OCI-LY7 (cell line): Measurements from ENCODE around the gene KCNK4. TPM values are rescaled to one million over a fixed set of nuclear protein-coding genes. Genes with fewer than 3 reads are reported as not detected.

Experiments used
- BruUV-seq: library from RNA; stranded (reverse); fragments of 400-500 nt; replicated peaks from 2 replicates; lab custom pipeline; 2021; lab: Mats Ljungman, UMichigan
- CTCF ChIA-PET: fragments of 300-600 bp; sonication (Branson Sonifier 250); formaldehyde crosslinking; loops from one replicate; lab custom pipeline; 2022; ENCODE audit warnings: antibody characterized with exemption; ENCODE audit not compliant: unreplicated experiment; lab: Charles Lee
- POLR2A ChIA-PET: fragments of 300-600 bp; sonication (Branson Sonifier 250); formaldehyde crosslinking; loops from one replicate; lab custom pipeline; 2022; ENCODE audit warnings: antibody characterized with exemption; lab: Charles Lee
- DNase-seq: peaks from one replicate; pipeline ENCODE4 v3.0.0-alpha.2; 2015; ENCODE audit warnings: low spot score
- H2AFZ ChIP-seq: fragments of 200-600 bp; sonication (generic), shearing (Covaris generic); 2 replicates; pipeline ENCODE4 v1.6.1; 2014; ENCODE audit warnings: mild to moderate bottlenecking, antibody characterized with exemption, low read length, moderate library complexity
- H3K27ac ChIP-seq: fragments of 200-600 bp; sonication (generic); 2 replicates; pipeline ENCODE4 v1.5.1; 2014; ENCODE audit warnings: mixed run types, low read depth, mild to moderate bottlenecking, moderate library complexity, low read length, inconsistent platforms; ENCODE audit not compliant: poor library complexity, severe bottlenecking
- H3K36me3 ChIP-seq: fragments of 200-600 bp; sonication (generic); 2 replicates; pipeline ENCODE4 v1.6.1; 2014; ENCODE audit warnings: mild to moderate bottlenecking, antibody characterized with exemption, low read length, moderate library complexity, mixed read lengths; ENCODE audit not compliant: insufficient read depth
- H3K4me1 ChIP-seq: fragments of 200-600 bp; sonication (generic); 2 replicates; pipeline ENCODE4 v1.5.1; 2014; ENCODE audit warnings: mild to moderate bottlenecking, low read length; ENCODE audit not compliant: insufficient read depth, poor library complexity, severe bottlenecking
- H3K4me2 ChIP-seq: fragments of 200-600 bp; sonication (generic); 2 replicates; pipeline ENCODE4 v1.6.1; 2014; ENCODE audit warnings: mild to moderate bottlenecking, low read length
- H3K4me3 ChIP-seq: fragments of 200-600 bp; sonication (generic); 2 replicates; pipeline ENCODE4 v1.5.1; 2014; ENCODE audit warnings: mild to moderate bottlenecking, low read depth, low read length; ENCODE audit not compliant: poor library complexity, severe bottlenecking
- H3K79me2 ChIP-seq: fragments of 200-600 bp; sonication (generic); 2 replicates; pipeline ENCODE4 v1.6.1; 2016; ENCODE audit warnings: low read depth, mild to moderate bottlenecking, low read length, moderate library complexity, mixed read lengths; ENCODE audit not compliant: insufficient read depth
- H3K9me2 ChIP-seq: fragments of 200-600 bp; sonication (generic); 2 replicates; pipeline ENCODE4 v1.6.1; 2016; ENCODE audit warnings: mild to moderate bottlenecking, low read length, mixed read lengths; ENCODE audit not compliant: insufficient read depth
- H3K9me3 ChIP-seq: fragments of 200-600 bp; sonication (generic); 2 replicates; pipeline ENCODE4 v1.6.1; 2014; ENCODE audit warnings: mild to moderate bottlenecking, mixed run types, low read length, mixed read lengths
- H4K20me1 ChIP-seq: fragments of 200-600 bp; sonication (generic); 2 replicates; pipeline ENCODE4 v1.6.1; 2014; ENCODE audit warnings: mild to moderate bottlenecking, antibody characterized with exemption, low read length, moderate library complexity, mixed read lengths; ENCODE audit not compliant: insufficient read depth
- EZH2phosphoT487 ChIP-seq: fragments of 200-600 bp; sonication (generic); IDR thresholded peaks from 2 replicates; pipeline ENCODE4 v1.6.1; 2018; ENCODE audit warnings: low read depth, borderline replicate concordance, mild to moderate bottlenecking, mixed run types, antibody characterized with exemption, low read length, moderate library complexity, mixed read lengths
- intact Hi-C: fragments of 100-400 bp; cut with micrococcal nuclease; formaldehyde crosslinking; loops from one replicate; pipeline ENCODE4 v1.10.0; 2022; ENCODE audit not compliant: unreplicated experiment
- total RNA-seq, 2 experiments: library from RNA; depleted of rRNA in 1 of 2; stranded (reverse); fragments of >200 nt in 1 of 2; shearing (Covaris generic) in 1 of 2; gene quantifications; 2 replicates each; pipeline ENCODE4 v1.2.3, GENCODE V29; 2014 to 2022
- TF ChIP-seq, protein P1 (sequence below): fragments of 200-600 bp; sonication (generic); conservative IDR thresholded peaks from 2 replicates; pipeline ENCODE4 v1.5.1; 2014; ENCODE audit warnings: mild to moderate bottlenecking, antibody characterized with exemption, low read length, moderate library complexity, mixed read lengths

The KCNK4 gene
- total RNA-seq, 2 experiments from 2014 or later: 0.80 to 0.95 TPM

DNA sequence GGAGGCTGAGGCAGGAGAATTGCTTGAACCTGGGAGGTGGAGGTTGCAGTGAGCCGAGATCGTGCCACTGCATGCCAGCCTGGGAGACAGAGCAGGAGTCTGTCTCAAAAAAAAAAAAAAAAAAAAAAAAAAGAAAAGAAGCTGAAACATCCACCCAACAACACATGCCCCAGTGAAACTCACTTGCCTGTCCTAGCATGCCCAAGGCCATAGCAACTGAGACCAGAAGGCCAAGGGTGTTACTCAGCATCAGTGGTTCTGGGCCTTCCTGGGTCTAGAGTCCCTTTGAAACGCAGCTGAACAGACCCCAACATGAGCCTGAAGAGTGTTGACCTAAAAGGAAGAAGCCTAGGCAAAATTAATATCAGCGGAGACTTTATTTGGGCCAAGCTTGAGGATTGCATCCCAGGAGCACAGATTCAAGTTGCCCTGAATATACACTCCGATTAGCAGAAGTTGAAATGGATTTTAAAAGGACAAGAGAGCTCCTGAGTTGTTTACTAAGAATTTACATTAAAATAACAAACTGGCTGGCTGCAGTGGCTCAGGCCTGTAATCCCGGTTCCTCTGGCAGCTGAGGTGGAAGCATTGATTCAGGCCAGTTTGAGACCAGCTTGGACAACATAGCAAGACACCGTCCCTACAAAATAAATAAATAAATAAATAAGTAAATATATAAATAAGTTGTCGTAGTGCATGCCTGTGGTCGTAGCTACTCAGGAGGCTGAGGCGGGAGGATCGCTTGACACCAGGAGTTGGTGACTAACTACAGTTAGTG lies 33.8 kb downstream of the KCNK4 start:
- Histone ChIP-seq H3K4me2 (no peak overlapping the region), H3K9me2 (no peaks in the 10 kb centered on the region), H2AFZ (no peak overlapping the region), H4K20me1 (no peaks in the 10 kb centered on the region), H3K9me3 (no peaks in the 10 kb centered on the region), H3K79me2 (peaks cover under 1% of the 10 kb centered on the region; the same call in 1 of the 2 replicates), H3K4me1 (peaks cover under 1% of the 10 kb centered on the region), H3K36me3 (peaks cover 31% of the 10 kb centered on the region; the same call in 1 of the 2 replicates), H3K4me3 (no peak overlapping the region), H3K27ac (no peak overlapping the region)
- TF ChIP-seq, protein P1, sequence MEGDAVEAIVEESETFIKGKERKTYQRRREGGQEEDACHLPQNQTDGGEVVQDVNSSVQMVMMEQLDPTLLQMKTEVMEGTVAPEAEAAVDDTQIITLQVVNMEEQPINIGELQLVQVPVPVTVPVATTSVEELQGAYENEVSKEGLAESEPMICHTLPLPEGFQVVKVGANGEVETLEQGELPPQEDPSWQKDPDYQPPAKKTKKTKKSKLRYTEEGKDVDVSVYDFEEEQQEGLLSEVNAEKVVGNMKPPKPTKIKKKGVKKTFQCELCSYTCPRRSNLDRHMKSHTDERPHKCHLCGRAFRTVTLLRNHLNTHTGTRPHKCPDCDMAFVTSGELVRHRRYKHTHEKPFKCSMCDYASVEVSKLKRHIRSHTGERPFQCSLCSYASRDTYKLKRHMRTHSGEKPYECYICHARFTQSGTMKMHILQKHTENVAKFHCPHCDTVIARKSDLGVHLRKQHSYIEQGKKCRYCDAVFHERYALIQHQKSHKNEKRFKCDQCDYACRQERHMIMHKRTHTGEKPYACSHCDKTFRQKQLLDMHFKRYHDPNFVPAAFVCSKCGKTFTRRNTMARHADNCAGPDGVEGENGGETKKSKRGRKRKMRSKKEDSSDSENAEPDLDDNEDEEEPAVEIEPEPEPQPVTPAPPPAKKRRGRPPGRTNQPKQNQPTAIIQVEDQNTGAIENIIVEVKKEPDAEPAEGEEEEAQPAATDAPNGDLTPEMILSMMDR: no peak
- no peak for TF ChIP-seq EZH2phosphoT487
- CTCF ChIA-PET: no interaction called here
- POLR2A ChIA-PET: interaction anchor here (1.3 kb wide), 1 partner anchor 14 kb away, joined by 3 read pairs; no protein-coding TSS in a partner anchor
- DNase-seq: no peak
- BruUV-seq: no TSS peak
- intact Hi-C loops: no loop called here

DNA sequence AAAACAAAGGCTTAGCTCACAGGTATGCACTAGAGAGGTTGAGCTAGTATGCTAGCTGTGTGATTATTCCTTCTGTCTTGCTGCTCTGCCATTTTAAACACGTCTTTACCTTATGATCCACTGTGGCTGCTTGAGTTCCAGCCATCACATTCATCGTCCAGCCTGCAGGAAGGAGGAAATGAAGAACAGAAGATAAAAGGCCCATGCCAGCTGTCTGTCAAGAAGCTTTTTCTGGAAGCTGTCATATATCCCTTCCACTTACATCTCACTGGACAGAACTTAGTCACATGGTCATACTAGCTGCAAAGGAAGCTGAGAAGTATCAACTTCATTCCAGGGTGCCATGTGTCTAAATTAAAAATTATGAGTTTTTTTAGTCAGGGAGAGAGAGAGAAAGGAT lies 36.3 kb downstream of the KCNK4 start:
- Histone ChIP-seq H2AFZ (no peak overlapping the region), H3K4me2 (no peak overlapping the region), H3K27ac (no peak overlapping the region), H3K9me2 (no peaks in the 10 kb centered on the region), H3K9me3 (no peaks in the 10 kb centered on the region), H3K4me1 (peaks cover 9% of the 10 kb centered on the region), H4K20me1 (no peaks in the 10 kb centered on the region), H3K79me2 (no peaks in the 10 kb centered on the region), H3K36me3 (peaks cover 9% of the 10 kb centered on the region; the same call in 1 of the 2 replicates), H3K4me3 (no peak overlapping the region)
- no peak for DNase-seq
- POLR2A ChIA-PET: no interaction called here
- TF ChIP-seq, protein P1: no peak
- TF ChIP-seq EZH2phosphoT487: no peak
- CTCF ChIA-PET: interaction anchor here (0.5 kb wide), 1 partner anchor 589 kb away, joined by 3 read pairs; no protein-coding TSS in a partner anchor
- no TSS peak for BruUV-seq
- intact Hi-C loops: no loop called here

DNA sequence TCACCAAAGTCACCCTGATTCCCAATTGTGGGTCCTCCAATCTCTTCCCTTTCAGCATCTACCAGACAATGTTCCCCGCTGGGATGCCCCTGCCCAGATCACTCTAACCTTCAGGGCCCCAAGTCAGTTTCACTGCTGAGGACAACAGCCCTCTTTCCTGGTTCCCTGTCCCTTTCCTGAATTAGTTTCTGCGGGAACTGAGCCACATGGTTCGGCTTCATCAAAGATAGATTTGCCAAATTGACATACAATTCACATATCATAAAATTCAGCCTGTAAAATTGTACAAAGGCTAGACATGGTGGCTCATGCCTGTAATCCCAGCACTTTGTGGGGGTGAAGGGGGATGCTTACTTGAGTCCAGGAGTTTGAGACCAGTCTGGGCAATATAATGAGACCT lies 36.9 kb downstream of the KCNK4 start:
- no peak overlapping the region for H2AFZ ChIP-seq
- no peaks in the 10 kb centered on the region for H3K9me3 ChIP-seq
- H3K4me2 ChIP-seq: no peak overlapping the region
- intact Hi-C loops: no loop called here
- POLR2A ChIA-PET: no interaction called here
- H3K27ac ChIP-seq: no peak overlapping the region
- TF ChIP-seq EZH2phosphoT487: no peak
- no peaks in the 10 kb centered on the region for H3K79me2 ChIP-seq
- no peak for DNase-seq
- H3K9me2 ChIP-seq: no peaks in the 10 kb centered on the region
- no peak overlapping the region for H3K4me3 ChIP-seq
- H3K36me3 ChIP-seq: peaks cover 3% of the 10 kb centered on the region; the same call in 1 of the 2 replicates
- H4K20me1 ChIP-seq: no peaks in the 10 kb centered on the region
- peaks cover 10% of the 10 kb centered on the region for H3K4me1 ChIP-seq
- no TSS peak for BruUV-seq
- CTCF ChIA-PET: no interaction called here
